Fibroblast of the aortic adventitia (primary cell): ENCODE measurements around the gene ZDHHC23. TPM values are rescaled to one million over a fixed set of nuclear protein-coding genes. Genes with fewer than 3 reads are reported as not detected.

Source experiments
- DNase-seq: peaks from one replicate; pipeline ENCODE4 v3.0.0-alpha.2; 2010; ENCODE audit warnings: low read depth
- H3K4me3 ChIP-seq: 2 replicates; pipeline ENCODE4 v1.5.1; 2011; ENCODE audit warnings: low read depth, mild to moderate bottlenecking, control low read depth, low read length, moderate library complexity
- total RNA-seq: library from RNA; depleted of rRNA; stranded (reverse); fragments of >200 nt; gene quantifications from 2 replicates; pipeline ENCODE4 v1.2.3, GENCODE V29; 2012; ENCODE audit warnings: low replicate concordance
- TF ChIP-seq, protein P1 (sequence below): IDR thresholded peaks from 2 replicates; pipeline ENCODE4 v1.5.1; 2011; ENCODE audit warnings: mild to moderate bottlenecking, low read length, control low read depth, inconsistent platforms; ENCODE audit not compliant: insufficient read depth

Gene ZDHHC23
- total RNA-seq, 1 donor, result 7.0 TPM

DNA sequence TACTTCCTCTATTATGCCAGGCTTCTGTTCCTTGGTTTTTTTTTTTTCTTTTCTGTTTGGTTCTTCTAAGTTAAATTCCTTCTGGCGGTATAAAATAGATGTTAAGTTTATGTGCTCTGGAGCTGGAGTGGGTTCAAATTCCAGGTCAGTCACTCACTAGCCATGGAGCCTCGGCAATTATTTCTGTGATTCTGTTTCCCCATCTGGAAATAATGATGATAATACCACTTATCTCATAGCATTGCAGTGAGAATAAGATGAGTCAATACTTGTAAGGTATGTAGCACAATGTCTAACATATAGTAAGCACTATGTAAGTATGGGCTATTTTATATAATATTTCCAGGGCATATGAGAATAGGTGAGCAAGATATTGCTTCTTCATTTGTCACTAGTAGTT lies 33.2 kb upstream of the ZDHHC23 start:
- peak; percentile 86 for DNase-seq
- H3K4me3 ChIP-seq, result no peak overlapping the region
- TF ChIP-seq, protein P1, sequence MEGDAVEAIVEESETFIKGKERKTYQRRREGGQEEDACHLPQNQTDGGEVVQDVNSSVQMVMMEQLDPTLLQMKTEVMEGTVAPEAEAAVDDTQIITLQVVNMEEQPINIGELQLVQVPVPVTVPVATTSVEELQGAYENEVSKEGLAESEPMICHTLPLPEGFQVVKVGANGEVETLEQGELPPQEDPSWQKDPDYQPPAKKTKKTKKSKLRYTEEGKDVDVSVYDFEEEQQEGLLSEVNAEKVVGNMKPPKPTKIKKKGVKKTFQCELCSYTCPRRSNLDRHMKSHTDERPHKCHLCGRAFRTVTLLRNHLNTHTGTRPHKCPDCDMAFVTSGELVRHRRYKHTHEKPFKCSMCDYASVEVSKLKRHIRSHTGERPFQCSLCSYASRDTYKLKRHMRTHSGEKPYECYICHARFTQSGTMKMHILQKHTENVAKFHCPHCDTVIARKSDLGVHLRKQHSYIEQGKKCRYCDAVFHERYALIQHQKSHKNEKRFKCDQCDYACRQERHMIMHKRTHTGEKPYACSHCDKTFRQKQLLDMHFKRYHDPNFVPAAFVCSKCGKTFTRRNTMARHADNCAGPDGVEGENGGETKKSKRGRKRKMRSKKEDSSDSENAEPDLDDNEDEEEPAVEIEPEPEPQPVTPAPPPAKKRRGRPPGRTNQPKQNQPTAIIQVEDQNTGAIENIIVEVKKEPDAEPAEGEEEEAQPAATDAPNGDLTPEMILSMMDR, result no peak

DNA sequence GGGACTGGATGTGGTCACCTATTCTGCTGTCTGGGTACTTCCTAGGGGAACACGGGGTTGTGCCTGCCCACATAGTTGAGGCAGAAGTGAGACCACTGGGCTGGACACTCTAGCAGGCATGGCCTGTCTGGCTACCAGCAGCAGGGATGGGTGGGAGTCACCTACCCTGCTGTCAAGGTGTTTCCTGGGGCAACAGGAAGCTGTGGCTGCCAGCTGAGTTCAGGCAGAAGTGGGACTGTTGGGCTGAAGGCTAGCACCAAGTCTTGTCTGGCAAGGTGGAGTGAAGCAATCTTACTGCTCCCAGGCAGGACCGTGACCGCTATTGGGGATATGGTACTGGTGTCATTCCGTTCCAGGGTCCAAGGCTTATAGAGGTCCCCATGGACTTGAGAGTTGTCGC lies 20.3 kb upstream of the ZDHHC23 start:
- no peak for DNase-seq
- TF ChIP-seq, protein P1, result no peak
- no peak overlapping the region for H3K4me3 ChIP-seq

DNA sequence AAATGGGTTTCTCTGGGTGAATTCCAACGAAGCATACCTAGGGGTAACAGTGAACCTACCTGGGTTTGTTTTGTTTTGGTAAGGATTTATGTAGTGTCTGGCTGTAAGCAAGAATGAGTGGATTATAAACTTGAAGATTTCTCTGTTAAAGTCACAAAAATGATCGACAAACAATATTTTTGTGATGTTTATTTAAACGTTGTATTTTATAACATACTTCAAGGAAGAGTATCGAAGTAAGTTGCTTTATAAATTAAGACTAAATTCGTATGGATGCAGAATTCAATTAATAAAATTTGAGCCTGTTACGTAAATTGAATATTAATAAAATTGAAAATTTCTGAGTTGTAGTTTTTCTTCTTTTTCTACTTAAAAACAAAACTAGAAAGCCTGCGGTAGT lies 982 bp upstream of the ZDHHC23 start:
- H3K4me3 ChIP-seq, result peak overlapping the region; percentile 80
- TF ChIP-seq, protein P1, result no peak
- no peak for DNase-seq

DNA sequence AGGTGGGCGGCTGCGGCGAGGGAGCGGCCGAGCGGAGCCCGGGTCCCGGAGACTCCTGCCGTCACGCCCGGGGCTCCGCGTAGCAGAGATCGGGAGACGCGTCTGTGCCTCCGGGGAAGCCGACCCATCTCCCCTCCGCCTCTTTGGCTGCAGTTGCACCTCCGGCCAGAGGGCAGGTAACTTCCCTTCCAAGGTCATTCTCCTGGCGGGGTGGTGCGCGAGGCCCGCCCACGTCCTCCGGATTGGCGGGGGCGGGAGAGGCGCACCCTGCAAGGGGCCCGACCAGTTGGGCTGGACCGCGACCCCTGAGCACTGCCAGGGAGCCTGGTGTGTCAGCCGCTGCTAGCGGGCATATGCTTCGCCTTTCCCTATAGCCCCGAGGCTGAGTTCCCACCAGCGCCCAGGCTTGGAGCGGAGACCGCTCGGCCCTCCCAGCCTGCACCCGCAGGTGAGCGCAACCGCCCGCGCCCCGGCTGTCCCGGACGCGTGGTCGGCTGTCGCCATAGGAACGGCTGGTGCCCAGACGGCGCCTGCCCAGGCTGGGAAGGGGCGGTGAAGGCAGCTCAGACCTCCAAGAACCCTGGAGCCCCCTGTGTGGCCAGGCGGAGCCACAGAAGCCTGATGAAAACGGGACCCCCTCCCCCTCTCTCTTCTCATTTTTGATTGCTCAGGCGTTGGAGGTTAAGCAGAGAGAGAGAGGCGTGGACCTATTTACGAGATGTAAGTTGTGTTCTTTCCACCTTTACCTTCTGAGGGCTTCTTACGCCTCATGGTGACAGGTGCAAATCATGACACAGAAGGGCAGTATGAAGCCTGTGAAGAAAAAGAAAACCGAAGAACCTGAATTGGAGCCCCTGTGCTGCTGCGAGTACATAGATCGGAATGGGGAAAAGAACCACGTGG lies 453 bp downstream of the ZDHHC23 start:
- peak overlapping the region; percentile 80 for H3K4me3 ChIP-seq
- TF ChIP-seq, protein P1, result no peak
- DNase-seq, result no peak

DNA sequence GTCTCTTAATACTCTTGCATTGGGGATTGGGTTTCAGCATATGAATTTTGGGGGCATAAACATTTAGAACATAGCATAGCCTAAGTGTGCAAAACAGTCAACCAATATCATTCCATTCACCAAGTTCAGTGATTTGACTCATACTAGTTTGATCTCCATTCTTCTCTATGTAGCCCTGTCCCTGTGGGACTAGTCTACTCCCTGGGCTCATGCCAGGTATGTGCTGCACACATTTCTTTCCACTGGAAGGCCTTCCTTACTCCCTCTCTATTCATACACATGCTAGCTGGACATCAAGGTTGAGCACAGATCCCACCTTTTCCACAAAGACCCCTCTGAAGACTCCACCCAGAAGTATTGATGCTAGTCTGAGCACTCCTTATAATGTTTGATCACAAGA lies 5.1 kb downstream of the ZDHHC23 start:
- peak; percentile 40 for DNase-seq
- H3K4me3 ChIP-seq, result no peak overlapping the region
- TF ChIP-seq, protein P1, result no peak

DNA sequence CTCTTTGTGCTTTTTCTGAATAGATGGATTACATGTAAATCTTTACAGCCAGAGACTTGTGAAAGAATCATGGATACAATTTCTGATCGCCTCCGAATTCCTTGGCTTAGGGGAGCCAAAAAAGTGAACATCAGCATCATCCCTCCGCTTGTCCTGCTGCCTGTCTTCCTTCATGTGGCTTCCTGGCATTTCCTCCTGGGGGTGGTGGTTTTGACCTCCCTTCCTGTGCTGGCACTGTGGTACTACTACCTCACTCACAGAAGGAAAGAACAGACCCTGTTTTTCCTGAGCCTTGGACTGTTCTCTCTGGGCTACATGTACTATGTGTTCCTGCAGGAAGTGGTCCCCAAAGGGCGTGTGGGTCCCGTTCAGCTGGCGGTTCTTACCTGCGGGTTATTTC lies 5.9 kb downstream of the ZDHHC23 start:
- TF ChIP-seq, protein P1, result no peak
- DNase-seq, result no peak
- no peak overlapping the region for H3K4me3 ChIP-seq
